ENCODE results near the gene TFDP2. TPM values are rescaled to one million over a fixed set of nuclear protein-coding genes. Genes with fewer than 3 reads are reported as not detected.

Gene TFDP2
- total RNA-seq, 1 experiment from 2014 or later, result 55.4 TPM

DNA sequence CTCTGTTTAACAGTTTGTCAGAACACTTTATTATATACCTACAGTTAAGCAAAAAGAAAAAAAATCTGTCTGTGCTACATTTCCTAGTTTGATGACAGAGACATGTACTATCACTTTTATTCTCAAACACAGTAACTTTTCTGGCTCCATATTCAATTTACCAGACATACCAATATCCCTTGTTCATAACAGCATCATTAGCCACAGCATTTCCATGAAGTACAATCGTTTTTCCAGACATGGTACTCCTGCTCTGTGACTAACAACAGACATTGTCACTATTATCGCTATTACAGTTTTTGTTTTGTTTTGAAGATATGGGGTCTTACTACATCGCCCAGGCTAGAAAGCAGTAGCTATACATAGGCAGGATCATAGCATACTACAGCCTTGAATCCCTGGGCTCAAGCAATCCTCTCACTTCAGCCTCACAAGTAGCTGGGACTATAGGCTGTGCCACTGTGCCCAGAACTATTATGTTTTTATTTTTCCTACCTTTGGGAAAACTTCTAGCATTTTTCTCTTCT lies 14.5 kb downstream of the TFDP2 start:
- RAD21 ChIA-PET (ENCODE audit: low non-redundant PET in 1 of 2, low total read pairs in 2 of 2, uncharacterized antibody in 2 of 2, unreplicated experiment in 2 of 2), result no interaction called here
- intact Hi-C loops (cut with micrococcal nuclease), result no loop called here
- no peaks in the 10 kb centered on the region for H3K79me2 ChIP-seq (ENCODE audit: insufficient read depth, low read length)
- no peak overlapping the region for H2AFZ ChIP-seq (ENCODE audit: low read depth, low read length, poor library complexity, severe bottlenecking)
- DNase-seq (ENCODE audit: low read depth, low spot score) (no peak), ATAC-seq (no peak)
- H3K9me2 ChIP-seq (ENCODE audit: insufficient read depth), result no peaks in the 10 kb centered on the region
- H3K4me2 ChIP-seq (ENCODE audit: low read length), result no peak overlapping the region
- TF ChIP-seq, protein P1, sequence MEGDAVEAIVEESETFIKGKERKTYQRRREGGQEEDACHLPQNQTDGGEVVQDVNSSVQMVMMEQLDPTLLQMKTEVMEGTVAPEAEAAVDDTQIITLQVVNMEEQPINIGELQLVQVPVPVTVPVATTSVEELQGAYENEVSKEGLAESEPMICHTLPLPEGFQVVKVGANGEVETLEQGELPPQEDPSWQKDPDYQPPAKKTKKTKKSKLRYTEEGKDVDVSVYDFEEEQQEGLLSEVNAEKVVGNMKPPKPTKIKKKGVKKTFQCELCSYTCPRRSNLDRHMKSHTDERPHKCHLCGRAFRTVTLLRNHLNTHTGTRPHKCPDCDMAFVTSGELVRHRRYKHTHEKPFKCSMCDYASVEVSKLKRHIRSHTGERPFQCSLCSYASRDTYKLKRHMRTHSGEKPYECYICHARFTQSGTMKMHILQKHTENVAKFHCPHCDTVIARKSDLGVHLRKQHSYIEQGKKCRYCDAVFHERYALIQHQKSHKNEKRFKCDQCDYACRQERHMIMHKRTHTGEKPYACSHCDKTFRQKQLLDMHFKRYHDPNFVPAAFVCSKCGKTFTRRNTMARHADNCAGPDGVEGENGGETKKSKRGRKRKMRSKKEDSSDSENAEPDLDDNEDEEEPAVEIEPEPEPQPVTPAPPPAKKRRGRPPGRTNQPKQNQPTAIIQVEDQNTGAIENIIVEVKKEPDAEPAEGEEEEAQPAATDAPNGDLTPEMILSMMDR (IDR thresholded peaks at IDR 0.05 in 2 of 3, conservative IDR thresholded peaks at IDR 0.05 in 1 of 3; ENCODE audit: borderline replicate concordance in 1 of 3, insufficient read depth in 1 of 3, low read depth in 2 of 3, low read length in 2 of 3), result no peak
- TF ChIP-seq FOSL1 (IDR thresholded peaks at IDR 0.05; ENCODE audit: low read depth) (no peak), EZH2 (IDR thresholded peaks at IDR 0.05) (no peak), EZH2phosphoT487 (IDR thresholded peaks at IDR 0.05; ENCODE audit: borderline replicate concordance) (no peak), SIN3A (IDR thresholded peaks at IDR 0.05; ENCODE audit: low read depth) (no peak), RAD21 (IDR thresholded peaks at IDR 0.05; ENCODE audit: low read depth) (no peak), YY1 (IDR thresholded peaks at IDR 0.05; ENCODE audit: extremely low read depth, insufficient replicate concordance, low read depth, low read length) (no peak), ZFX (IDR thresholded peaks at IDR 0.05) (no peak), POLR2A (IDR thresholded peaks at IDR 0.05; ENCODE audit: borderline replicate concordance, extremely low read depth, insufficient read depth, insufficient read length) (no peak), CBX3 (IDR thresholded peaks at IDR 0.05; ENCODE audit: low read depth) (no peak), EGR1 (IDR thresholded peaks at IDR 0.05; ENCODE audit: low read depth) (no peak), SP1 (IDR thresholded peaks at IDR 0.05; ENCODE audit: low read depth) (no peak), CEBPB (IDR thresholded peaks at IDR 0.05; ENCODE audit: low read depth) (no peak), JUND (IDR thresholded peaks at IDR 0.05) (no peak), TCF7L2 (IDR thresholded peaks at IDR 0.05; ENCODE audit: borderline replicate concordance, extremely low read depth, insufficient read depth, insufficient read length) (no peak)
- TF ChIP-seq, protein P2, sequence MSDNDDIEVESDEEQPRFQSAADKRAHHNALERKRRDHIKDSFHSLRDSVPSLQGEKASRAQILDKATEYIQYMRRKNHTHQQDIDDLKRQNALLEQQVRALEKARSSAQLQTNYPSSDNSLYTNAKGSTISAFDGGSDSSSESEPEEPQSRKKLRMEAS (IDR thresholded peaks at IDR 0.05), result no peak
- H3K4me1 ChIP-seq (ENCODE audit: control insufficient read depth in 1 of 2, insufficient read depth in 2 of 2, low read length in 2 of 2), result no peaks in the 10 kb centered on the region
- H3K36me3 ChIP-seq (ENCODE audit: control insufficient read depth in 1 of 2, insufficient read depth in 2 of 2, low read length in 2 of 2), result no peaks in the 10 kb centered on the region
- H4K20me1 ChIP-seq (ENCODE audit: insufficient read depth), result no peaks in the 10 kb centered on the region; the same call in 1 of the 2 replicates
- BruUV-seq (replicated peaks), result no TSS peak
- CTCF ChIA-PET, result interaction anchor here (1.7 kb wide), 1 partner anchor 9 kb away, joined by 4 read pairs; no protein-coding TSS in a partner anchor
- no peak overlapping the region for H3K27ac ChIP-seq (ENCODE audit: low read depth, low read length)
- H3K9me3 ChIP-seq (ENCODE audit: control insufficient read depth in 1 of 2, insufficient read depth in 1 of 2, low read depth in 1 of 2, low read length in 2 of 2), result no peaks in the 10 kb centered on the region
- no peak overlapping the region for H3K4me3 ChIP-seq (replicated peaks in 1 of 2; ENCODE audit: low read depth in 1 of 2, low read length in 2 of 2)
- POLR2A ChIA-PET, result no interaction called here
- H3K27me3 ChIP-seq (ENCODE audit: insufficient read depth, low read length), result no peaks in the 10 kb centered on the region
- H3K9ac ChIP-seq (ENCODE audit: low read length), result no peak overlapping the region

Measured in HCT116 (cell line).